Measurements from ENCODE around the gene PAPPA.

The PAPPA gene

GRCh38 chr9:116447934-116448333, 294.3 kb downstream of the PAPPA start:
- Histone ChIP-seq H2AFZ (no peak overlapping the region), H3K4me3 (ENCODE audit: low read depth, low read length) (no peak overlapping the region), H3K36me3 (ENCODE audit: control insufficient read depth, insufficient read depth, low read length) (no peaks in the 10 kb centered on the region), H3K9me3 (ENCODE audit: control insufficient read depth, low read length) (no peaks in the 10 kb centered on the region), H3K9ac (no peak overlapping the region), H3K27me3 (ENCODE audit: control insufficient read depth, insufficient read depth, low read length) (no peaks in the 10 kb centered on the region), H3K79me2 (no peaks in the 10 kb centered on the region), H3K27ac (no peak overlapping the region), H3K4me2 (ENCODE audit: low read length) (no peak overlapping the region), H3K4me1 (no peaks in the 10 kb centered on the region)
- TF ChIP-seq, protein P1, sequence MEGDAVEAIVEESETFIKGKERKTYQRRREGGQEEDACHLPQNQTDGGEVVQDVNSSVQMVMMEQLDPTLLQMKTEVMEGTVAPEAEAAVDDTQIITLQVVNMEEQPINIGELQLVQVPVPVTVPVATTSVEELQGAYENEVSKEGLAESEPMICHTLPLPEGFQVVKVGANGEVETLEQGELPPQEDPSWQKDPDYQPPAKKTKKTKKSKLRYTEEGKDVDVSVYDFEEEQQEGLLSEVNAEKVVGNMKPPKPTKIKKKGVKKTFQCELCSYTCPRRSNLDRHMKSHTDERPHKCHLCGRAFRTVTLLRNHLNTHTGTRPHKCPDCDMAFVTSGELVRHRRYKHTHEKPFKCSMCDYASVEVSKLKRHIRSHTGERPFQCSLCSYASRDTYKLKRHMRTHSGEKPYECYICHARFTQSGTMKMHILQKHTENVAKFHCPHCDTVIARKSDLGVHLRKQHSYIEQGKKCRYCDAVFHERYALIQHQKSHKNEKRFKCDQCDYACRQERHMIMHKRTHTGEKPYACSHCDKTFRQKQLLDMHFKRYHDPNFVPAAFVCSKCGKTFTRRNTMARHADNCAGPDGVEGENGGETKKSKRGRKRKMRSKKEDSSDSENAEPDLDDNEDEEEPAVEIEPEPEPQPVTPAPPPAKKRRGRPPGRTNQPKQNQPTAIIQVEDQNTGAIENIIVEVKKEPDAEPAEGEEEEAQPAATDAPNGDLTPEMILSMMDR (IDR thresholded peaks at IDR 0.05) = no peak

DNA sequence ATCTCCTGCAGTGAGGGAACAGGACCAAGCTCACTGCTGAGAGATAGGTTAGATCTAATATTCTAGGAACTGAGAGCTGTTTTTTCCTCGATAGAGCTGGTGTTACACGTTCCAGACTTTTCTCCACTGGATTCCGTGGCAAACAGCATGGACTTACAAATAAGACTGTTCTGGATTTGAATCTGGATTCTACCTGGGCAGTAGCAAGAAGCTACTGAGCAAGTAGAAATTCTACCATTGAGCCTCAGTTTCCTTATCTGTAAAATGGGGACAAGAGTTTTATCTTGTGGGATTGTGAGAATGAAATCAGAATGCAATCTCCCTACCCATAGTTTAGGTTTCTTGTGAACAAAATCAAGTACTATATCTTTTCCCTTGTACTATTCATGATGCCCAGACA, 294.8 kb downstream of the PAPPA start:
- no peaks in the 10 kb centered on the region for H3K27me3 ChIP-seq (ENCODE audit: control insufficient read depth, insufficient read depth, low read length)
- no peaks in the 10 kb centered on the region for H3K9me3 ChIP-seq (ENCODE audit: control insufficient read depth, low read length)
- H3K4me1 ChIP-seq = no peaks in the 10 kb centered on the region
- H3K36me3 ChIP-seq (ENCODE audit: control insufficient read depth, insufficient read depth, low read length) = no peaks in the 10 kb centered on the region
- no peak overlapping the region for H3K27ac ChIP-seq
- H3K4me3 ChIP-seq (ENCODE audit: low read depth, low read length) = no peak overlapping the region
- H3K4me2 ChIP-seq (ENCODE audit: low read length) = no peak overlapping the region
- H3K79me2 ChIP-seq = no peaks in the 10 kb centered on the region
- H3K9ac ChIP-seq = no peak overlapping the region
- TF ChIP-seq, protein P1 (IDR thresholded peaks at IDR 0.05) = no peak
- no peak overlapping the region for H2AFZ ChIP-seq

- Histone ChIP-seq H3K36me3 (ENCODE audit: control insufficient read depth, insufficient read depth, low read length) (no peaks in the 10 kb centered on the region), H3K79me2 (no peaks in the 10 kb centered on the region), H3K9me3 (ENCODE audit: control insufficient read depth, low read length) (no peaks in the 10 kb centered on the region), H3K27ac (no peak overlapping the region), H3K4me1 (no peaks in the 10 kb centered on the region), H3K4me3 (ENCODE audit: low read depth, low read length) (no peak overlapping the region), H3K9ac (no peak overlapping the region), H3K27me3 (ENCODE audit: control insufficient read depth, insufficient read depth, low read length) (no peaks in the 10 kb centered on the region), H2AFZ (no peak overlapping the region), H3K4me2 (ENCODE audit: low read length) (no peak overlapping the region)
- TF ChIP-seq, protein P1 (IDR thresholded peaks at IDR 0.05) = no peak
Measured at GRCh38 chr9:116449949-116450348, 296.4 kb downstream of the PAPPA start.

- Histone ChIP-seq H3K9me3 (ENCODE audit: control insufficient read depth, low read length) (no peaks in the 10 kb centered on the region), H2AFZ (no peak overlapping the region), H3K9ac (no peak overlapping the region), H3K4me1 (no peaks in the 10 kb centered on the region), H3K4me3 (ENCODE audit: low read depth, low read length) (no peak overlapping the region), H3K36me3 (ENCODE audit: control insufficient read depth, insufficient read depth, low read length) (no peaks in the 10 kb centered on the region), H3K4me2 (ENCODE audit: low read length) (no peak overlapping the region), H3K27ac (no peak overlapping the region), H3K79me2 (no peaks in the 10 kb centered on the region), H3K27me3 (ENCODE audit: control insufficient read depth, insufficient read depth, low read length) (no peaks in the 10 kb centered on the region)
- TF ChIP-seq, protein P1 (IDR thresholded peaks at IDR 0.05) = no peak
Measured at GRCh38 chr9:116450378-116451139, 297.0 kb downstream of the PAPPA start.

Data from parathyroid adenoma (tissue), 2 donors.